HepG2 (cell line): Measurements from ENCODE around the gene OGFOD3. TPM values are rescaled to one million over a fixed set of nuclear protein-coding genes. Genes with fewer than 3 reads are reported as not detected.

Experiments used
- ATAC-seq: fragments of 200-7000 bp; cut with Tn5 transposase; 3 replicates; pipeline ENCODE4 v1.9.1; 2020; ENCODE audit warnings: mild to moderate bottlenecking, moderate library complexity
- BruUV-seq: library from RNA; stranded (reverse); fragments of 400-500 nt; replicated peaks from 2 replicates; lab custom pipeline; 2021; lab: Mats Ljungman, UMichigan
- CTCF ChIA-PET: fragments of 300-600 bp; formaldehyde crosslinking; extraction: SDS; loops from one replicate; lab custom pipeline; 2021; ENCODE audit warnings: low total read pairs, inconsistent platforms, low intra/inter-chr PET ratio; lab: Yijun Ruan, JAX
- POLR2A ChIA-PET: fragments of 350-600 bp; sonication (Branson Sonifier 250); formaldehyde crosslinking; loops from one replicate; lab custom pipeline; 2020; ENCODE audit warnings: antibody characterized with exemption, inconsistent platforms; lab: Yijun Ruan, JAX
- DNase-seq: peaks from one replicate; pipeline ENCODE4 v3.0.0-alpha.2; 2015; ENCODE audit warnings: low spot score
- FAIRE-seq: peaks from 3 replicates; lab custom pipeline; 2011; peaks lifted over from hg19 to GRCh38; lab: Jason Lieb, UNC
- H2AFZ ChIP-seq: one replicate; pipeline ENCODE4 v1.6.1; 2011; ENCODE audit warnings: low read length, inconsistent platforms
- H3K27ac ChIP-seq: fragments of 300-600 bp; 3 replicates; pipeline ENCODE4 v1.8.0; 2011; ENCODE audit warnings: mixed run types, mild to moderate bottlenecking, mixed read lengths, low read length, inconsistent platforms; ENCODE audit not compliant: insufficient read depth; ENCODE audit errors: extremely low read length
- H3K27me3 ChIP-seq, 2 experiments: fragments of 200-600 bp in 1 of 2; 2 replicates in 1 of 2; 3 replicates in 1 of 2; pipeline versions ENCODE4 v1.6.0 to v1.8.0; 2011; ENCODE audit warnings: low read length in 2 of 2, mild to moderate bottlenecking in 2 of 2, moderate library complexity in 2 of 2, inconsistent platforms in 1 of 2; ENCODE audit not compliant: insufficient read depth in 2 of 2, control insufficient read depth in 1 of 2
- H3K36me3 ChIP-seq, 2 experiments: fragments of 200-600 bp in 1 of 2; replicated peaks in 1 of 2; 2 replicates in 1 of 2; 3 replicates in 1 of 2; pipeline versions ENCODE4 v1.5.1 to v1.8.0; 2011; ENCODE audit warnings: low read length in 2 of 2, inconsistent platforms in 1 of 2; ENCODE audit not compliant: insufficient read depth in 2 of 2, control insufficient read depth in 1 of 2
- H3K4me1 ChIP-seq: 2 replicates; pipeline ENCODE4 v1.5.1; 2012; ENCODE audit warnings: low read length, inconsistent platforms; ENCODE audit not compliant: insufficient read depth
- H3K4me2 ChIP-seq: 2 replicates; pipeline ENCODE4 v1.6.0; 2011; ENCODE audit warnings: low read depth, low read length, inconsistent platforms
- H3K4me3 ChIP-seq, 3 experiments: fragments of 200-600 bp in 1 of 3; sonication (generic), shearing (Covaris generic) in 1 of 3; replicated peaks in 1 of 3; 2 replicates each; pipeline ENCODE4 v1.5.1; 2011 to 2016; ENCODE audit warnings: low read length in 3 of 3, inconsistent platforms in 2 of 3, low read depth in 2 of 3, mild to moderate bottlenecking in 2 of 3, control low read depth in 1 of 3, mixed read lengths in 1 of 3; ENCODE audit not compliant: insufficient read depth in 1 of 3
- H3K79me2 ChIP-seq: one replicate; pipeline ENCODE4 v1.6.1; 2011; ENCODE audit warnings: low read length, inconsistent platforms; ENCODE audit not compliant: insufficient read depth
- H3K9ac ChIP-seq: 2 replicates; pipeline ENCODE4 v1.6.0; 2011; ENCODE audit warnings: mild to moderate bottlenecking, low read depth, low read length, inconsistent platforms; ENCODE audit not compliant: insufficient read depth
- H3K9me3 ChIP-seq: 2 replicates; pipeline ENCODE4 v1.5.1; 2012; ENCODE audit warnings: mild to moderate bottlenecking, low read length
- H4K20me1 ChIP-seq: 2 replicates; pipeline ENCODE4 v1.6.0; 2011; ENCODE audit warnings: inconsistent platforms, mild to moderate bottlenecking, low read length, moderate library complexity; ENCODE audit not compliant: insufficient read depth
- AGO2 ChIP-seq: fragments of 200-400 bp; formaldehyde crosslinking; optimal IDR thresholded peaks from 2 replicates; pipeline ENCODE3; 2017; ENCODE audit warnings: mild to moderate bottlenecking, low read depth, low read length, moderate library complexity
- KMT2B ChIP-seq: IDR thresholded peaks from 2 replicates; pipeline ENCODE4 v1.6.1; 2016; ENCODE audit warnings: missing genetic modification reagents, missing compliant biosample characterization
- MZF1 ChIP-seq: sonication (generic); formaldehyde crosslinking; IDR thresholded peaks from 2 replicates; pipeline ENCODE4 v1.8.1; 2023; ENCODE audit warnings: mild to moderate bottlenecking, missing genetic modification reagents, borderline replicate concordance
- NFATC3 ChIP-seq: sonication (generic); formaldehyde crosslinking; IDR thresholded peaks from 2 replicates; pipeline ENCODE4 v1.5.1; 2020; ENCODE audit warnings: mild to moderate bottlenecking, missing genetic modification reagents
- ZFP1 ChIP-seq: IDR thresholded peaks from 2 replicates; pipeline ENCODE4 v1.6.1; 2016
- ZNF343 ChIP-seq: sonication (generic); formaldehyde crosslinking; IDR thresholded peaks from 2 replicates; pipeline ENCODE4 v1.4.0; 2020; ENCODE audit warnings: mild to moderate bottlenecking, missing genetic modification reagents
- WGBS: methylation state at CpG from one replicate; pipeline ENCODE4 v1.1.6; 2017; ENCODE audit warnings: low lambda C conversion rate; 5-methylcytosine and 5-hydroxymethylcytosine counted together
- in situ Hi-C: cut with HindIII; loops from 2 replicates; pipeline ENCODE4 v1.10.0; 2017; ENCODE audit warnings: low pct_unique_long_range_greater_than_20kb; ENCODE audit not compliant: extremely low pct_ligation_motif_present
- intact Hi-C: fragments of 100-400 bp; cut with micrococcal nuclease; formaldehyde crosslinking; loops from one replicate; pipeline ENCODE4 v1.10.0; 2022; ENCODE audit not compliant: unreplicated experiment
- polyA plus RNA-seq, 8 experiments: library from polyadenylated mRNA; depleted of rRNA in 3 of 8; stranded (reverse) in 7 of 8; unstranded in 1 of 8; fragments of >200 nt; fragmentation: Illumina TruSeq in 4 of 8; extraction: Trizol in 4 of 8; gene quantifications; 2 replicates each; pipeline versions ENCODE4 v1.2.1 to v1.2.3, GENCODE V29; 2011 to 2016; ENCODE audit warnings: low read depth in 4 of 8, missing spikeins in 1 of 8, mixed read lengths in 1 of 8; ENCODE audit not compliant: insufficient read depth in 1 of 8
- total RNA-seq, 5 experiments: library from RNA; depleted of rRNA; stranded (reverse); fragments of >200 nt; fragmentation: Illumina TruSeq; extraction: Trizol; gene quantifications; 2 replicates each; pipeline ENCODE4 v1.2.3, GENCODE V29; 2016; ENCODE audit warnings: low read depth in 1 of 5

The OGFOD3 gene
- total and polyA plus RNA-seq, 2 of the 13 experiments (the other 11 are each of a cell fraction or from before 2014, with no cell fraction given) = 40.0 to 42.1 TPM

DNA sequence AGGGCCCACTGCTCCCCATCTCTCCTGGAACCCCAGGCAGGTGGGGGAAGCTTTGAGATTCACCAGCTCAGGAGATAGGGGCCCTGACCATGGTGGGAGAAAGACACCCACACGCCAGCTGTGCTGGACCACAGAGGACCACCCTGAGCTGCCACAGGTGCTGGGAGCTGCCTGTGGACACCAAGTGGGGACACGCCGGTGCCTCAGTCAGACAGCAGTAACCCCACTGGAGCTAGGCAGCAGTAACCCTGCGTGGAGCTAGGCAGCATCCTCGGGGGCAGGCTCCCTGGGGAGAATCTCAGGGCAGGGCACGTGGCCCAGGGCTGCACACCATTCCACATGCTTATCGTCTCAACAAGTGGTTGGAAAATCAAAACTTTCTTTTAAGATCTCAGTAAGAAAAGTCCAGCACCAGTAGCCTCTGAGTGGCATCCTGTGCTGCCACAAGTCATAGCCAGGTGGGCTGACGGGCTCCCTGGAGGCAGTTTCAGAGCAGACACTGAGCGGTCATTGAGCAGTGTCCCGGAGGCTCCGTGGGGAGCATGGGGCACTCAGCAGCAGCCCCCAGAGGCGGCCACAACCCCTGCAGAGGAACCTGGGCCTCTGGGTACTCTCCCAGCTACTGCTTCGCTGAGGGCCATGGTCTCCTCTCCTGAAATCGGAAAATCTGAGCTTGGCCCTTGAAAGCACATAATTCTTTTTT, 8.2 kb downstream of the OGFOD3 start:
- Histone ChIP-seq H3K4me3 (no peak overlapping the region), H3K4me2 (no peak overlapping the region), H2AFZ (no peak overlapping the region), H3K4me1 (peaks cover 25% of the 10 kb centered on the region)
- ATAC-seq = no peak
- POLR2A ChIA-PET = interaction anchor here (0.6 kb wide), 1 partner anchor 140 kb away, joined by 3 read pairs; no protein-coding TSS in a partner anchor
- BruUV-seq = no TSS peak
- CTCF ChIA-PET = no interaction called here
- TF ChIP-seq ZNF343 (CRISPR knock-in tag) (no peak), ZFP1 (CRISPR knock-in tag) (no peak), MZF1 (CRISPR knock-in tag) (no peak)
- TF ChIP-seq, all 625 proteins: peak for 0
- Histone ChIP-seq H3K9me3 (no peaks in the 10 kb centered on the region), H3K36me3 (peaks cover 7 to 15% of the 10 kb centered on the region in 2 experiments; a peak in 3 of 5 replicates), H3K27ac (no peak overlapping the region), H4K20me1 (peaks cover 17% of the 10 kb centered on the region; the same call in 1 of the 2 replicates), H3K79me2 (no peaks in the 10 kb centered on the region), H3K9ac (no peak overlapping the region), H3K27me3 (no peaks in the 10 kb centered on the region)
- FAIRE-seq (no peak), DNase-seq (no peak)
- WGBS = 98% methylated on average over 11 of the region's 14 CpGs
- intact Hi-C loops (no loop called here), in situ Hi-C loops (loop anchor here (5.0 kb wide), 1 partner anchor 58 kb away; no protein-coding TSS in a partner anchor)

DNA sequence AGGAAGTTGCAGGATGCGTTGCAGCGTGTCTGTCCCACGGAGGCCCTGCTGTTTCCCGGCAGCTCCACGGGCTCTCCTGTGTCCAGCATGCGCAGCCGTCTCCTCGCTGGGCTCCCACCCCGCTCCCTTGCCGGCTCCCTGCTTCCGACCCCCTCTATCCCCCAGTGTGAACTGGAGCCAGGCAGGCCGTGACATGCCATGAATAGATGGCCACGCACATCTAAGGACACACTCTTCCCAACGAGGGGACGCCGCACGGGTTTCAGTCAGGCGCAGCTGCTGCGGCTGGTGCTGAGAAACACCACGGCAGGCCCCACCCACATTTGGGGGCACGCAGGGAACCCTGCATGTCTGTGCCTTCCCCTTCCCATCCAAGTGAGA, 9.5 kb downstream of the OGFOD3 start:
- peaks cover 25% of the 10 kb centered on the region for H3K4me1 ChIP-seq
- ChIA-PET POLR2A (no interaction called here), CTCF (no interaction called here)
- intact Hi-C loops = no loop called here
- no peak overlapping the region for H2AFZ ChIP-seq
- FAIRE-seq = no peak
- in situ Hi-C loops = no loop called here
- H3K79me2 ChIP-seq = no peaks in the 10 kb centered on the region
- WGBS = 95% methylated on average over 21 of the region's 21 CpGs
- no peak overlapping the region for H3K4me2 ChIP-seq
- H3K27me3 ChIP-seq = no peaks in the 10 kb centered on the region
- peaks cover 5% of the 10 kb centered on the region; the same call in 1 of the 2 replicates for H4K20me1 ChIP-seq
- no TSS peak for BruUV-seq
- no peaks in the 10 kb centered on the region for H3K9me3 ChIP-seq
- no peak for DNase-seq
- no peak overlapping the region for H3K9ac ChIP-seq
- TF ChIP-seq NFATC3 (no peak), AGO2 (peak; percentile 46), KMT2B (CRISPR knock-in tag) (no peak)
- H3K36me3 ChIP-seq = peaks cover 10% of the 10 kb centered on the region in 2 experiments; a peak in 4 of 5 replicates
- H3K4me3 ChIP-seq = no peak overlapping the region
- ATAC-seq = no peak
- no peak overlapping the region for H3K27ac ChIP-seq
